ENCODE results near the gene PARD3. TPM values are rescaled to one million over a fixed set of nuclear protein-coding genes. Genes with fewer than 3 reads are reported as not detected.

Gene PARD3
- total RNA-seq, 3 donors from 2014 or later = 48.2 to 93.7 (median 60.6) TPM

DNA sequence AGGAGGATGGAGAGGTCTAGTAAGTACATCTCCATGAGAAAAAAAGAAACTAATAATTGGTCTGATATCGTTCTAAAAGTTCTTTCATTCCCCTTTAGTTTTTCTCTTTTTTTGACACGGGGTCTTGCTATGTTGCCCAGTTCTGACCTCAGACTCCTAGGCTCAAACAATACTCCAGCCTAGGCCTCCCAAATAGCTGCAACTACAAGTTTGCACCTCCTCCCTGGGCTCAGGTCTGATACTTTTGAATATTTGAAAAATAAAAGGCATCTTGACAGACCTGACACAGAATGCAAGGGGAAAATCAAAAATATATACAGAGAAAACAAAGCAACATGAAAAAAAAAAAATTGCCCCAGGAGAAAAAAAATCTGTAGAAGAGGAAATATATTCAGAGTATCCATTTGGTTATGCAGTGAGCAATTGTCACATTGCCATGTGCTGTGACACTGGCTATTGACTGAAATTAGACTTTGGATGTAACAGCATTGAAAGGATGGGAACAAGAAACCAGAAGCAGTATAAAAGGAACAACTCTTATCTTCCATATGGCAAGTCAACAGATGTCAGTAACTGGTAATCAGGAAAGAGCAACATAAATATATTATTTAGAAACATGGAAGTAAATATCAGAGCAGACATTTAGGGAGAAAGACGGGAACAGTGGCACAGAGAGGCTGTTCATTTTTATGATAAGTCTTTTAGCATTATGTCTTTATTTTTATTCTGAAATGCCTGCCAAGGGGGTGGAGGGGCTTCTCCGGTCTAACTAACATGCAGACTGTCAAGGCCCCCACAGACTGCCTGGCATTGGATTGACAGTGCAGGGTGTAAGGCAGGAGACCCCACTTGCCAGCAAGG lies 408.4 kb downstream of the PARD3 start:
- Histone ChIP-seq H3K4me1 (no peaks in the 10 kb centered on the region), H3K9me3 (no peaks in the 10 kb centered on the region), H3K36me3 (no peaks in the 10 kb centered on the region), H3K27me3 (no peaks in the 10 kb centered on the region), H3K27ac (no peak overlapping the region), H3K4me3 (no peak overlapping the region)
- TF ChIP-seq POLR2AphosphoS5 (IDR thresholded peaks at IDR 0.05) = no peak
- TF ChIP-seq, protein P1, sequence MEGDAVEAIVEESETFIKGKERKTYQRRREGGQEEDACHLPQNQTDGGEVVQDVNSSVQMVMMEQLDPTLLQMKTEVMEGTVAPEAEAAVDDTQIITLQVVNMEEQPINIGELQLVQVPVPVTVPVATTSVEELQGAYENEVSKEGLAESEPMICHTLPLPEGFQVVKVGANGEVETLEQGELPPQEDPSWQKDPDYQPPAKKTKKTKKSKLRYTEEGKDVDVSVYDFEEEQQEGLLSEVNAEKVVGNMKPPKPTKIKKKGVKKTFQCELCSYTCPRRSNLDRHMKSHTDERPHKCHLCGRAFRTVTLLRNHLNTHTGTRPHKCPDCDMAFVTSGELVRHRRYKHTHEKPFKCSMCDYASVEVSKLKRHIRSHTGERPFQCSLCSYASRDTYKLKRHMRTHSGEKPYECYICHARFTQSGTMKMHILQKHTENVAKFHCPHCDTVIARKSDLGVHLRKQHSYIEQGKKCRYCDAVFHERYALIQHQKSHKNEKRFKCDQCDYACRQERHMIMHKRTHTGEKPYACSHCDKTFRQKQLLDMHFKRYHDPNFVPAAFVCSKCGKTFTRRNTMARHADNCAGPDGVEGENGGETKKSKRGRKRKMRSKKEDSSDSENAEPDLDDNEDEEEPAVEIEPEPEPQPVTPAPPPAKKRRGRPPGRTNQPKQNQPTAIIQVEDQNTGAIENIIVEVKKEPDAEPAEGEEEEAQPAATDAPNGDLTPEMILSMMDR (IDR thresholded peaks at IDR 0.05) = no peak
- TF ChIP-seq POLR2A (IDR thresholded peaks at IDR 0.05) = no peak
- intact Hi-C loops (cut with DNase I; ENCODE audit: low total_unique reads) = no loop called here
- no peak for DNase-seq (ENCODE audit: low spot score in 2 of 2)

DNA sequence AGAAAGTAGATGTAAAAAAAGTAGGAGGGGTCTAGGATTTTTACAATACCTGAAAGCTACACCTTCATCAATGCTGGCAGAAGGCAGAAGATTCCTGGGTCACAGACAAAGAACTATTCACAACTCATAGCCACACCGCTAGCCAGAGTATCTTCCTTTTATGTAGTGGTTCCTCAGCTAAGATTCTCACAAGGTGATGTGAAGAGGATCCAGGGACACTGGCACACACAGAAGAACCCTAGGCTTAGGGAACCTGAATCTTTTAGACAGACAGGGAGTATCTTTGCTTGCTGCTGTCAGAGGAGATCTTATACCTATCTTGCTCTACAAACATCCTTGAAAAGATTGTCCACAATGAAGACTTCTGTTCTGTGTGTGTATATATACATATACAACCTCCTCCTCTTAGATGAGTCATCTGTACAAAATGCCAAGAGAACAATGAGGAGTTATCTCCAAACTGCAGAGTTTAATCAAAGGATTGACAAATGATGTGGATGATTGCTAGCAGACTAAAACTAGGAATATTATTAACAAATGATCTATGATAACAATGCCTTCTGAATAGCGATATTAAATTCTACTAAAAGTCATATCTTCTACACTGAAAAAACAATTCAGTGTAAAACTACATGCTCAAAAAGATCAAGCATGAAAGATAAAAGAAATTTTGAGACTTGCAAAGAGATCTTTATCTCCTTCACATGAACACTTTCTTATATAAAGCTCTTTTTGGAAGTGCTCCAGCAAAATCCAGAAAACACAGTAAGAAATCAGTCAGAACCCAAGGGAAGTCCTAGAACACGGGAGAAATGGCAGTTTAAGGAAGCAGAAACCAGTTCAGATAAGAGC lies 409.3 kb downstream of the PARD3 start:
- no peak for TF ChIP-seq POLR2A (IDR thresholded peaks at IDR 0.05)
- no peak for TF ChIP-seq POLR2AphosphoS5 (IDR thresholded peaks at IDR 0.05)
- TF ChIP-seq, protein P1 (IDR thresholded peaks at IDR 0.05) = no peak
- no peak overlapping the region for H3K4me3 ChIP-seq
- DNase-seq (ENCODE audit: low spot score in 2 of 2) = no peak
- no peaks in the 10 kb centered on the region for H3K4me1 ChIP-seq
- intact Hi-C loops (cut with DNase I; ENCODE audit: low total_unique reads) = no loop called here
- no peaks in the 10 kb centered on the region for H3K27me3 ChIP-seq
- no peak overlapping the region for H3K27ac ChIP-seq
- H3K36me3 ChIP-seq = no peaks in the 10 kb centered on the region
- no peaks in the 10 kb centered on the region for H3K9me3 ChIP-seq

DNA sequence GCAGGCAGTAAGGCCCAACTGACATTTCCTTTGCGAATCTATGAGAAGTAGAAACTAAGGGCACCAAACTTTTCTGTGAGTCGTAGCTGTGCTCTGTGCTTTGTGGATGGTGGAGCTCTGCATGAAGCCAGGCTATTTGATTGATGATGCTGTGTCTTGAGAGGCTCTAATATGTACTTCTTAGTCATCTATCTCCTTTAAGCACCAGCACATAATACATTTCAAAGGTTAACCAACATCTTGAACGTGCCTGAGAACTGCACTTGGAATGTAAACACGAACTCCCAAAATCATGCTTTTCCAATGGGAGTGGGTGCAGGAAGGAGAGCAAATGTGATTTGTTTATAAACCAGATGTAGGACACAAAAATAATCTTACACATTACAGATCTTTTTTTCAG lies 411.6 kb downstream of the PARD3 start:
- Histone ChIP-seq H3K4me3 (no peak overlapping the region), H3K27me3 (no peaks in the 10 kb centered on the region), H3K4me1 (no peaks in the 10 kb centered on the region), H3K36me3 (no peaks in the 10 kb centered on the region), H3K27ac (no peak overlapping the region), H3K9me3 (no peaks in the 10 kb centered on the region)
- no peak for DNase-seq (ENCODE audit: low spot score in 2 of 2)
- TF ChIP-seq, protein P1 (IDR thresholded peaks at IDR 0.05) = no peak
- TF ChIP-seq POLR2AphosphoS5 (IDR thresholded peaks at IDR 0.05) = no peak
- no peak for TF ChIP-seq POLR2A (IDR thresholded peaks at IDR 0.05)
- intact Hi-C loops (cut with DNase I; ENCODE audit: low total_unique reads) = no loop called here

DNA sequence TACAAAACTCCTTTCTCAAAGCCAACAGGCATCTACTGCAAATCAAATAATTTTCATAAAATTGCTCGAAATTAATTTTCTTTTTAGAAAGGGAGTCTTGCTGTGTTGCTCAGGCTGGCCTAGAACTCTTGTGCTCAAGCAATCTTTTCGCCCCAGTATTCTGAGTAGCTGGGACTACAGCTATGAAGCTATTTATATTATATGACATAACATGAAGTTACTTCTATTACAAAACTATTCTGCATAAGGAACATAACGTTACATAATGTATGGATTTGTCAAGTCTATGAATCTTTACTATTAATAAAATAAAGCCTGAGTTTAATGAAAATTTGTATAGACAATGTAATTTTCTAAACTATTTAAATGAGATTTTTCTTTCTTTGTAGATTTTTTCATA lies 415.0 kb downstream of the PARD3 start:
- no peaks in the 10 kb centered on the region for H3K9me3 ChIP-seq
- no peaks in the 10 kb centered on the region for H3K36me3 ChIP-seq
- intact Hi-C loops (cut with DNase I; ENCODE audit: low total_unique reads) = no loop called here
- H3K4me3 ChIP-seq = no peak overlapping the region
- H3K4me1 ChIP-seq = no peaks in the 10 kb centered on the region
- H3K27ac ChIP-seq = no peak overlapping the region
- no peak for TF ChIP-seq POLR2AphosphoS5 (IDR thresholded peaks at IDR 0.05)
- TF ChIP-seq, protein P1 (IDR thresholded peaks at IDR 0.05) = no peak
- no peak for DNase-seq (ENCODE audit: low spot score in 2 of 2)
- no peaks in the 10 kb centered on the region for H3K27me3 ChIP-seq

DNA sequence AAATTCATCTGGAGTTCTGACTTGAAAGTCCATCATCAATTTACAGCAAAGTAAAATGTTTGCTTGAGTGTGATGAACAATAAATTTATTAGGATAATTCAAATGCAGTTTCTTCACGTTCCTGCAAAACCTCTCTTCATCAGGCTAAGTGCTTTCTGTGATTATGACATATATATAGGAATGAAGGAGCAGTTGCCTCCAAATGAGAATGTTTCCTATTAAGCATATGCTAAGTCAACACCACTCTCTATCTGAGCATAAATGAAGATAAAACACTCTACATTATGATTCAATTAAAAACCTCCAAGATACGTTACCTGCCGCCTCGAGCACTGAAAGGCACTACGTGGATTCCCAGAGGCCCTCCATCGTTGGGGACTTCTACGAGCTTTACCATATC lies 416.1 kb downstream of the PARD3 start:
- Histone ChIP-seq H3K36me3 (no peaks in the 10 kb centered on the region), H3K27me3 (no peaks in the 10 kb centered on the region), H3K27ac (no peak overlapping the region), H3K4me1 (no peaks in the 10 kb centered on the region), H3K4me3 (no peak overlapping the region), H3K9me3 (no peaks in the 10 kb centered on the region)
- intact Hi-C loops (cut with DNase I; ENCODE audit: low total_unique reads) = no loop called here
- no peak for DNase-seq (ENCODE audit: low spot score in 2 of 2)
- TF ChIP-seq POLR2AphosphoS5 (IDR thresholded peaks at IDR 0.05) (no peak), POLR2A (IDR thresholded peaks at IDR 0.05) (no peak)
- TF ChIP-seq, protein P1 (IDR thresholded peaks at IDR 0.05) = no peak
